22Rv1 (cell line): ENCODE measurements around the gene GCLC.

ENCODE experiments used
- ZFX ChIP-seq: fragments of 450-650 bp; IDR thresholded peaks from 2 replicates; pipeline ENCODE4 v1.6.1; 2017; ENCODE audit warnings: antibody characterized with exemption, borderline replicate concordance
- TF ChIP-seq, protein P1 (sequence below): fragments of 450-650 bp; IDR thresholded peaks from 2 replicates; pipeline ENCODE4 v1.5.1; 2017; ENCODE audit warnings: mild to moderate bottlenecking

DNA sequence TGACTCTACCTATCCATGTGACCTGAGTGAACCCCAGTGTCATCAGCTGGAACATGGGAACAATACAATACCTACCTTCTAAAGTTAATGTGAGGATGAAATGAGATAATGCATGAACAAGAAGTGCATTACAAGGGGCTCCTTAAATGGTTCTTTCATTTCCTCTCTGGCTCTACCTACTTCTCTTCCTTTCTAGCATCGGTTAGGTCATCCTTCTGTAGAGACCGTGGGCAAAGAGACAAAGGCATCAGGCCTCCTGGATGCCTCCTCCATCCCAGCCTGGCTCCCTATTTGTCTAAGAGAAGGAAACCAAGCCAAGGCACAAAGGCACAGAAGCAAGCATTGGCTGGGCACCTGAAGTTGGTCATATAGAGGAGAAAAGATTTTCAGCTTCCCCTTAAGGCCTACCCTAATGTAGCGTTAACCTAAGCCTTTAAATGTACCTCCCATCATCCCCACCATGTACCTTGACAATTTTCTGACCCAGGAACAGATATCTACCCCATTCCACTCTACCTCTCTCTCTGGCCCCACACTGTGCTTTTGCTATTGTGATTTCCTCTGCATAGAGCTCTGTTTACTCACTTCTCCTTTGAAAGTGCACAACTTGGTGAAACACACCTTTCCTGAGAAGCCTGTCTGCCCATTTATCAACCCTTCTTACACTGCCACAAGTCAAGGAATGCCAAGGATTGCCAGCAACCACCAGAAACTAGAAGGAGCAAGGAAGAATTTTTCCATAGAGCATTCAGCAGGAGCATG is 86.6 kb downstream of the GCLC start:
- TF ChIP-seq, protein P1, sequence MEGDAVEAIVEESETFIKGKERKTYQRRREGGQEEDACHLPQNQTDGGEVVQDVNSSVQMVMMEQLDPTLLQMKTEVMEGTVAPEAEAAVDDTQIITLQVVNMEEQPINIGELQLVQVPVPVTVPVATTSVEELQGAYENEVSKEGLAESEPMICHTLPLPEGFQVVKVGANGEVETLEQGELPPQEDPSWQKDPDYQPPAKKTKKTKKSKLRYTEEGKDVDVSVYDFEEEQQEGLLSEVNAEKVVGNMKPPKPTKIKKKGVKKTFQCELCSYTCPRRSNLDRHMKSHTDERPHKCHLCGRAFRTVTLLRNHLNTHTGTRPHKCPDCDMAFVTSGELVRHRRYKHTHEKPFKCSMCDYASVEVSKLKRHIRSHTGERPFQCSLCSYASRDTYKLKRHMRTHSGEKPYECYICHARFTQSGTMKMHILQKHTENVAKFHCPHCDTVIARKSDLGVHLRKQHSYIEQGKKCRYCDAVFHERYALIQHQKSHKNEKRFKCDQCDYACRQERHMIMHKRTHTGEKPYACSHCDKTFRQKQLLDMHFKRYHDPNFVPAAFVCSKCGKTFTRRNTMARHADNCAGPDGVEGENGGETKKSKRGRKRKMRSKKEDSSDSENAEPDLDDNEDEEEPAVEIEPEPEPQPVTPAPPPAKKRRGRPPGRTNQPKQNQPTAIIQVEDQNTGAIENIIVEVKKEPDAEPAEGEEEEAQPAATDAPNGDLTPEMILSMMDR: no peak
- TF ChIP-seq ZFX: no peak
